Astrocyte (in vitro differentiated cells and primary cell): ENCODE results near the gene PTK6. TPM values are rescaled to one million over a fixed set of nuclear protein-coding genes. Genes with fewer than 3 reads are reported as not detected.

ENCODE experiments used
- DNase-seq: peaks from one replicate; pipeline ENCODE4 v3.0.0-alpha.2; 2010; ENCODE audit warnings: low read depth
- FAIRE-seq: peaks from 2 replicates; lab custom pipeline; 2011; peaks lifted over from hg19 to GRCh38; lab: Jason Lieb, UNC
- H2AFZ ChIP-seq: 2 replicates; pipeline ENCODE4 v1.6.0; 2012; ENCODE audit warnings: low read depth, low read length, inconsistent platforms
- H3K27ac ChIP-seq: 2 replicates; pipeline ENCODE4 v1.5.1; 2011; ENCODE audit warnings: low read depth, low read length, inconsistent platforms
- H3K27me3 ChIP-seq: 2 replicates; pipeline ENCODE4 v1.6.0; 2011; ENCODE audit warnings: low read length, inconsistent platforms; ENCODE audit not compliant: insufficient read depth
- H3K36me3 ChIP-seq: 2 replicates; pipeline ENCODE4 v1.5.1; 2011; ENCODE audit warnings: low read length, inconsistent platforms; ENCODE audit not compliant: insufficient read depth
- H3K4me1 ChIP-seq: 2 replicates; pipeline ENCODE4 v1.5.1; 2011; ENCODE audit warnings: low read length, inconsistent platforms; ENCODE audit not compliant: insufficient read depth
- H3K4me2 ChIP-seq: 2 replicates; pipeline ENCODE4 v1.6.0; 2012; ENCODE audit warnings: low read length, inconsistent platforms
- H3K4me3 ChIP-seq: 2 replicates; pipeline ENCODE4 v1.5.1; 2011; ENCODE audit warnings: low read depth, mild to moderate bottlenecking, low read length, inconsistent platforms; ENCODE audit not compliant: insufficient read depth
- H3K79me2 ChIP-seq: 2 replicates; pipeline ENCODE4 v1.6.0; 2012; ENCODE audit warnings: mild to moderate bottlenecking, low read length, inconsistent platforms; ENCODE audit not compliant: insufficient read depth
- H3K9ac ChIP-seq: 2 replicates; pipeline ENCODE4 v1.6.0; 2012; ENCODE audit warnings: mild to moderate bottlenecking, low read length, inconsistent platforms
- H3K9me3 ChIP-seq: 2 replicates; pipeline ENCODE4 v1.5.1; 2012; ENCODE audit warnings: low read depth, mild to moderate bottlenecking, low read length, inconsistent platforms; ENCODE audit not compliant: insufficient read depth
- H4K20me1 ChIP-seq: 2 replicates; pipeline ENCODE4 v1.6.0; 2012; ENCODE audit warnings: low read length, inconsistent platforms; ENCODE audit not compliant: insufficient read depth
- H3K27ac Mint-ChIP-seq: one replicate; pipeline ENCODE4 v1.8.0; 2021; ENCODE audit warnings: mild to moderate bottlenecking, mixed read lengths; ENCODE audit not compliant: unreplicated experiment
- H3K27me3 Mint-ChIP-seq: one replicate; pipeline ENCODE4 v1.8.0; 2021; ENCODE audit warnings: low read depth, mixed read lengths; ENCODE audit not compliant: unreplicated experiment
- H3K36me3 Mint-ChIP-seq: one replicate; pipeline ENCODE4 v1.8.0; 2021; ENCODE audit warnings: low read depth, mixed read lengths; ENCODE audit not compliant: unreplicated experiment
- H3K4me1 Mint-ChIP-seq: one replicate; pipeline ENCODE4 v1.8.0; 2021; ENCODE audit warnings: low read depth, mixed read lengths; ENCODE audit not compliant: unreplicated experiment
- H3K4me3 Mint-ChIP-seq: one replicate; pipeline ENCODE4 v1.8.0; 2021; ENCODE audit warnings: mild to moderate bottlenecking, moderate library complexity, mixed read lengths; ENCODE audit not compliant: unreplicated experiment
- H3K9me3 Mint-ChIP-seq: one replicate; pipeline ENCODE4 v1.8.0; 2021; ENCODE audit warnings: mild to moderate bottlenecking, mixed read lengths; ENCODE audit not compliant: unreplicated experiment
- EZH2 ChIP-seq: IDR thresholded peaks from 2 replicates; pipeline ENCODE4 v1.6.1; 2012; ENCODE audit warnings: mild to moderate bottlenecking, low read length, inconsistent platforms; ENCODE audit not compliant: insufficient read depth
- total RNA-seq: library from RNA; stranded (reverse); gene quantifications from 2 replicates; pipeline ENCODE4 v1.2.1, GENCODE V29; 2021
- TF ChIP-seq, protein P1 (sequence below): IDR thresholded peaks from 2 replicates; pipeline ENCODE4 v1.5.1; 2011; ENCODE audit warnings: low read depth, mild to moderate bottlenecking, inconsistent platforms, low read length, moderate library complexity; ENCODE audit not compliant: insufficient read depth

The PTK6 gene
- total RNA-seq, 1 donor from 2014 or later: 0.18 TPM

DNA sequence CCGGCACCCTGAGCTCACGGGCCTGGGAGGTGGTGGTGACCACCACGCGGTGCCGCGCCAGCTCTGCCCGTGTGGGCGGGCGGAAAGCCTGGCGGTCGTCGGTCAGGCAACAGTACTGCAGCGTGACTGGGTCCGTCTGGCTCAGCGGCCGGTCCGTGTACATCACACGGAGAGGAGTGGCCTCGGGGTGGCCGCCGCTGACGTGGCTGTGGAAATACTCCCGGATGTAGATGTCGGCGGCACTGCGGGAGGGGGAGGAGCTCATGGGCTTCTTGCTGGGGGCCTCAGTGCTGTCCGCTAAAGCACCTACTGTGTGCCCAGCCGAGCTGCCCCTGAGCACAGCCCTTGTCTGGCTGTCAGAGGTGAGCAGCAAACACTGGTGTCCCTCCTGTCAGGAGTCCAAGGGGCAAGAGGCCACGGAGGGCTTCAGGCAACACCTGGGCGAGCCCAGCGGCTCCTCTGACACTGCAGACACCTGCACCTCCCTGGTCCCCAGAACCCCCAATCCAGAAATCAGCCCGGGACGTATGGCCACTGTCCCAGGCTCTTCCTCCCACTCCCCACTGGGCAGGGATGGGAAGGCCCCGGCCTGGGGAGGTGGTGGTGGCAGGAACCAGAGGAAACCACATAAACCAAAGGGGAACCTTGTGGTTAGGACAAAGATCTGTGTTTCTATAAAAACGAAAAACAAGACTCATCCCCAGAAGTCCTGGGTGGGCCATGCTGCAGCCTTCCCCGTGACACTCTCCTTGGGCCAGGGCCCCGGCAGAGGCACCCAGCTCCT is 30.4 kb upstream of the PTK6 start:
- Histone ChIP-seq H3K36me3 (no peaks in the 10 kb centered on the region), H3K27ac (no peak overlapping the region), H3K27me3 (no peaks in the 10 kb centered on the region), H3K79me2 (no peaks in the 10 kb centered on the region), H3K4me3 (no peak overlapping the region), H3K9ac (no peak overlapping the region), H4K20me1 (peaks cover 13% of the 10 kb centered on the region), H3K4me2 (no peak overlapping the region), H2AFZ (no peak overlapping the region), H3K9me3 (no peaks in the 10 kb centered on the region), H3K4me1 (no peaks in the 10 kb centered on the region)
- Mint-ChIP-seq H3K27ac (no peak overlapping the region), H3K4me1 (no peaks in the 10 kb centered on the region), H3K4me3 (no peak overlapping the region), H3K36me3 (no peaks in the 10 kb centered on the region), H3K9me3 (no peaks in the 10 kb centered on the region), H3K27me3 (no peaks in the 10 kb centered on the region)
- FAIRE-seq: no peak
- TF ChIP-seq EZH2: no peak
- TF ChIP-seq, protein P1, sequence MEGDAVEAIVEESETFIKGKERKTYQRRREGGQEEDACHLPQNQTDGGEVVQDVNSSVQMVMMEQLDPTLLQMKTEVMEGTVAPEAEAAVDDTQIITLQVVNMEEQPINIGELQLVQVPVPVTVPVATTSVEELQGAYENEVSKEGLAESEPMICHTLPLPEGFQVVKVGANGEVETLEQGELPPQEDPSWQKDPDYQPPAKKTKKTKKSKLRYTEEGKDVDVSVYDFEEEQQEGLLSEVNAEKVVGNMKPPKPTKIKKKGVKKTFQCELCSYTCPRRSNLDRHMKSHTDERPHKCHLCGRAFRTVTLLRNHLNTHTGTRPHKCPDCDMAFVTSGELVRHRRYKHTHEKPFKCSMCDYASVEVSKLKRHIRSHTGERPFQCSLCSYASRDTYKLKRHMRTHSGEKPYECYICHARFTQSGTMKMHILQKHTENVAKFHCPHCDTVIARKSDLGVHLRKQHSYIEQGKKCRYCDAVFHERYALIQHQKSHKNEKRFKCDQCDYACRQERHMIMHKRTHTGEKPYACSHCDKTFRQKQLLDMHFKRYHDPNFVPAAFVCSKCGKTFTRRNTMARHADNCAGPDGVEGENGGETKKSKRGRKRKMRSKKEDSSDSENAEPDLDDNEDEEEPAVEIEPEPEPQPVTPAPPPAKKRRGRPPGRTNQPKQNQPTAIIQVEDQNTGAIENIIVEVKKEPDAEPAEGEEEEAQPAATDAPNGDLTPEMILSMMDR: no peak
- no peak for DNase-seq

DNA sequence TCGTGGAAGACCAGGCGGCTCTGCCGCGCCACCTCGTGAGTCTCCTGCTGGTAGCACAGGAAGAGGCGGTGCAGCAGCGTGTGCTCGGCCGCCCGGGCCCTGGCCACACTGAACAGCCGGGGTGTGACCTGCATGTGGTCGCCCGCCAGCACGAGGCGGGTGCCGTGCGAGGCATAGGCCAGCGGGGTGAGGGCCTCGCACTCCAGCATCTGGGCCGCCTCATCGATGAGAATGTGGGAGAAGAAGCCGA is 29.9 kb upstream of the PTK6 start:
- no peak overlapping the region for H2AFZ ChIP-seq
- no peaks in the 10 kb centered on the region for H3K27me3 Mint-ChIP-seq
- H3K27ac ChIP-seq: no peak overlapping the region
- no peak overlapping the region for H3K4me3 ChIP-seq
- H3K4me1 Mint-ChIP-seq: no peaks in the 10 kb centered on the region
- no peaks in the 10 kb centered on the region for H3K9me3 ChIP-seq
- no peaks in the 10 kb centered on the region for H3K79me2 ChIP-seq
- no peak overlapping the region for H3K27ac Mint-ChIP-seq
- no peaks in the 10 kb centered on the region for H3K4me1 ChIP-seq
- H3K9ac ChIP-seq: no peak overlapping the region
- no peaks in the 10 kb centered on the region for H3K36me3 ChIP-seq
- DNase-seq: no peak
- H3K4me3 Mint-ChIP-seq: no peak overlapping the region
- H3K27me3 ChIP-seq: no peaks in the 10 kb centered on the region
- no peaks in the 10 kb centered on the region for H3K9me3 Mint-ChIP-seq
- FAIRE-seq: no peak
- H3K36me3 Mint-ChIP-seq: no peaks in the 10 kb centered on the region
- H3K4me2 ChIP-seq: no peak overlapping the region
- TF ChIP-seq EZH2: no peak
- TF ChIP-seq, protein P1: no peak
- peaks cover 13% of the 10 kb centered on the region for H4K20me1 ChIP-seq

DNA sequence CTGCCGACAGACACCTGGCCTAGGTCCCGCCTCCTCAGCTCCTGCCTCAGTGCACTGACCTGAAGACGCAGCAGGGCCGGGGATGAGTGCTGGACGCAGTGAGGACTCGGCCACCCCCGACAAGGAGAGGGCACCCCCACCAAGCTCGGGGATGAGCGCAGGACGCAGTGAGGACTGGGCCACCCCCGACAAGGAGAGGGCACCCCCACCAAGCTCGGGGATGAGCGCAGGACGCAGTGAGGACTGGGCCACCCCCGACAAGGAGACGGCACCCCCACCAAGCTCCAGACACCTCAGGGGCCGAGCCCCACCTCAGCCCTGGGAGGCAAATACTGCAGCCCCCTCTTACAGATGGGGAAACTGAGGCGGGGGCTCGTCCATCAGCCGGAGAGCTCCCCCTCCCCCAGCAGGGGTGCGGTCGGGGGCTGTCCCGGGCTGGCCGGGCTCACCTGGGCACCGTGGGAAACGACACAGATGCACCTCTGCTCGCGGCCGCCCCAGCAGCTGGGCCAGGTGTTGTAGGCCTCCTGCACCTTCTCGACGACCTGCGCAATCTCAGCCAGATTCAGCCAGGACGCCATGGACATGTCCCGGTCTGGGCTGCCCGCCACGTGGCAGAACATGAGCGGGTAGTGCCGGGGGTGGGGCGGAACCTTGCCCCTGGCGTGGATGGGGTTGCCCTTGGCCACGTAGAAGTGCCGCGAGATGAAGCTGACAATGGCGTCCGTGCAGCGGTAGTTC is 29.4 kb upstream of the PTK6 start:
- Histone ChIP-seq H3K4me1 (no peaks in the 10 kb centered on the region), H3K4me3 (no peak overlapping the region), H3K27me3 (no peaks in the 10 kb centered on the region), H3K9ac (no peak overlapping the region), H3K79me2 (no peaks in the 10 kb centered on the region), H3K27ac (no peak overlapping the region), H3K36me3 (no peaks in the 10 kb centered on the region), H4K20me1 (peaks cover 13% of the 10 kb centered on the region), H3K9me3 (no peaks in the 10 kb centered on the region), H3K4me2 (no peak overlapping the region), H2AFZ (no peak overlapping the region)
- TF ChIP-seq, protein P1: no peak
- DNase-seq (no peak), FAIRE-seq (no peak)
- Mint-ChIP-seq H3K27ac (no peak overlapping the region), H3K9me3 (no peaks in the 10 kb centered on the region), H3K36me3 (no peaks in the 10 kb centered on the region), H3K4me3 (no peak overlapping the region), H3K4me1 (no peaks in the 10 kb centered on the region), H3K27me3 (no peaks in the 10 kb centered on the region)
